Effector memory CD8-positive, alpha-beta T cell (primary cell): ENCODE results near the gene PKIG.

Experiments
- ATAC-seq: fragments of 150-1000 bp; cut with Tn5 transposase; replicated peaks from 2 replicates; pipeline ENCODE4 v1.10.0; 2021; ENCODE audit warnings: mild to moderate bottlenecking, moderate library complexity
- DNase-seq, 3 experiments: peaks; one replicate each; pipeline ENCODE4 v3.0.0; 2021
- H3K27ac Mint-ChIP-seq, 2 donors: one replicate each; pipeline ENCODE4 v1.8.0; 2022; ENCODE audit warnings: mild to moderate bottlenecking in 2 of 2, mixed read lengths in 2 of 2, moderate library complexity in 2 of 2
- H3K27me3 Mint-ChIP-seq, 2 donors: one replicate each; pipeline ENCODE4 v1.8.0; 2022; ENCODE audit warnings: mixed read lengths in 2 of 2
- H3K36me3 Mint-ChIP-seq: one replicate; pipeline ENCODE4 v1.8.0; 2022; ENCODE audit warnings: mild to moderate bottlenecking, moderate library complexity, mixed read lengths; ENCODE audit not compliant: insufficient read depth
- H3K4me1 Mint-ChIP-seq, 2 donors: one replicate each; pipeline ENCODE4 v1.8.0; 2022; ENCODE audit warnings: low read depth in 2 of 2, mixed read lengths in 2 of 2
- H3K4me3 Mint-ChIP-seq, 2 donors: one replicate each; pipeline ENCODE4 v1.8.0; 2022; ENCODE audit warnings: mild to moderate bottlenecking in 2 of 2, mixed read lengths in 2 of 2, moderate library complexity in 2 of 2
- H3K9me3 Mint-ChIP-seq, 2 donors: one replicate each; pipeline ENCODE4 v1.8.0; 2022; ENCODE audit warnings: mixed read lengths in 2 of 2

PKIG gene

GRCh38 chr20:44609006-44609515, 26.7 kb downstream of the PKIG start:
- H3K9me3 Mint-ChIP-seq, result no peaks in the 10 kb centered on the region
- DNase-seq (no peak), ATAC-seq (no peak)
- H3K4me1 Mint-ChIP-seq, result peaks cover 12 to 15% of the 10 kb centered on the region in 2 donors
- peaks cover 23% of the 10 kb centered on the region for H3K36me3 Mint-ChIP-seq
- no peak overlapping the region for H3K4me3 Mint-ChIP-seq
- H3K27ac Mint-ChIP-seq, result peak overlapping the region; percentile 17 to 99
- H3K27me3 Mint-ChIP-seq, result no peaks in the 10 kb centered on the region

- ATAC-seq (peak; percentile 71), DNase-seq (peak; percentile 81 to 87 (median 82))
- H3K4me1 Mint-ChIP-seq, result peaks cover 12 to 15% of the 10 kb centered on the region in 2 donors
- H3K36me3 Mint-ChIP-seq, result peaks cover 28% of the 10 kb centered on the region
- H3K4me3 Mint-ChIP-seq, result peak overlapping the region; percentile 62 to 76
- H3K9me3 Mint-ChIP-seq, result no peaks in the 10 kb centered on the region
- H3K27ac Mint-ChIP-seq, result peak overlapping the region; percentile 98 to 99
- no peaks in the 10 kb centered on the region for H3K27me3 Mint-ChIP-seq
Measured at GRCh38 chr20:44609516-44610312, 27.3 kb downstream of the PKIG start.

- peaks cover 18 to 22% of the 10 kb centered on the region in 2 donors for H3K4me1 Mint-ChIP-seq
- DNase-seq (peak in 2 of 3 experiments; percentile 47 to 53), ATAC-seq (peak; percentile 76)
- H3K27me3 Mint-ChIP-seq, result no peaks in the 10 kb centered on the region
- H3K4me3 Mint-ChIP-seq, result peak overlapping the region; percentile 62 to 76
- H3K27ac Mint-ChIP-seq, result peak overlapping the region; percentile 98 to 99
- H3K36me3 Mint-ChIP-seq, result peaks cover 34% of the 10 kb centered on the region
- no peaks in the 10 kb centered on the region for H3K9me3 Mint-ChIP-seq
Measured at GRCh38 chr20:44610313-44610962, 28.1 kb downstream of the PKIG start.

GRCh38 chr20:44613575-44613974, 31.2 kb downstream of the PKIG start:
- no peak for ATAC-seq
- Mint-ChIP-seq H3K36me3 (peaks cover 46% of the 10 kb centered on the region), H3K9me3 (no peaks in the 10 kb centered on the region), H3K4me1 (peaks cover 35 to 37% of the 10 kb centered on the region in 2 donors), H3K27me3 (no peaks in the 10 kb centered on the region), H3K4me3 (no peak overlapping the region), H3K27ac (peak overlapping the region; percentile 96 to 98)
- no peak for DNase-seq

DNA sequence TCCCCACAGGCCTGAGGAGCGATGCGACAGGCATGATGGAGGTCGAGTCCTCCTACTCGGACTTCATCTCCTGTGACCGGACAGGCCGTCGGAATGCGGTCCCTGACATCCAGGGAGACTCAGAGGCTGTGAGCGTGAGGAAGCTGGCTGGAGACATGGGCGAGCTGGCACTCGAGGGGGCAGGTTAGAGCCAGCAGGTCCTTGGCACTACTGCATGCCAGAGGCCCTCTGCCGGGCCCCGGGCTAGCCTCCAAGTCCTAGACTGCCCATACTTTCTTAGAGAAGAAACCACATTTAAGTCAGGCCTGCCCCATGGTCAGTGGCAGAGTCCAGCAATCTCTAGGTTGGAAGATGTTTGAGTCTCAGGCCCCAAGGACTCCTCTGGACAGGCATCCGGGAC, 32.1 kb downstream of the PKIG start:
- DNase-seq, result no peak
- Mint-ChIP-seq H3K27me3 (no peaks in the 10 kb centered on the region), H3K4me3 (no peak overlapping the region), H3K4me1 (peaks cover 40% of the 10 kb centered on the region in 2 donors), H3K27ac (peak overlapping the region; percentile 96 to 98), H3K36me3 (peaks cover 48% of the 10 kb centered on the region), H3K9me3 (no peaks in the 10 kb centered on the region)
- ATAC-seq, result no peak

DNA sequence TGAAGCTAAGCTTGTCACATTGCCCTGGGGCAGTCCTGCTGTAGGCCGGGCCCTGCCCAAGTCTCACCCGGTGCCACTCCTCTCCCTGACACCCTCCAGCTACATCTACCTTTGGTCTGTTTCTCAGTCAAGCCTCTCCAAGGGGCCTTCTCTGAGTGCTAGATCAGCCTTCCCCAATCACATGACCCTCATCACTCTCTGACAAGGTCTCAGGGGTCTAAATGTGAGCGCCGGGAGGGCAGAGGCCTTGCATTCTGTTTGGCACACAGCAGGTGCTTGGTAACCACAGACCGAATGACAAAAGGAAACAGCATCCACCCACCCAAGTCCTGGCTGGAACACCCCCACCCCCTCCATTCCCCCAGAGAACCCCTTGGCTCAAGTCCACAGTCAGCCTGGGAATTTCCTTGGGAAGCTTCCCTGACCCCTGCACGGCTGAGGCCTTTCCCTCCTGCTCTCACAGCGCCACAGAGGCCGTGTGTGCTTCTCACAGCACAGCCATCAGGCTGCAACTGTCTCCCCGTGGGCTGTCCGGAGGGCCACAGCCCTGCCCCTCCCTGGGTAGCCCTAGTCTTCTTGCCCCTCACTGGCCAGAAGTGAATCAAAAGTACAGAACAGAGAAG, 32.9 kb downstream of the PKIG start:
- Mint-ChIP-seq H3K4me3 (peak overlapping the region; percentile 46 to 51), H3K27ac (peak overlapping the region; percentile 96 to 98), H3K27me3 (no peaks in the 10 kb centered on the region), H3K4me1 (peaks cover 36 to 42% of the 10 kb centered on the region in 2 donors), H3K9me3 (no peaks in the 10 kb centered on the region), H3K36me3 (peaks cover 48% of the 10 kb centered on the region)
- ATAC-seq (no peak), DNase-seq (no peak)

DNA sequence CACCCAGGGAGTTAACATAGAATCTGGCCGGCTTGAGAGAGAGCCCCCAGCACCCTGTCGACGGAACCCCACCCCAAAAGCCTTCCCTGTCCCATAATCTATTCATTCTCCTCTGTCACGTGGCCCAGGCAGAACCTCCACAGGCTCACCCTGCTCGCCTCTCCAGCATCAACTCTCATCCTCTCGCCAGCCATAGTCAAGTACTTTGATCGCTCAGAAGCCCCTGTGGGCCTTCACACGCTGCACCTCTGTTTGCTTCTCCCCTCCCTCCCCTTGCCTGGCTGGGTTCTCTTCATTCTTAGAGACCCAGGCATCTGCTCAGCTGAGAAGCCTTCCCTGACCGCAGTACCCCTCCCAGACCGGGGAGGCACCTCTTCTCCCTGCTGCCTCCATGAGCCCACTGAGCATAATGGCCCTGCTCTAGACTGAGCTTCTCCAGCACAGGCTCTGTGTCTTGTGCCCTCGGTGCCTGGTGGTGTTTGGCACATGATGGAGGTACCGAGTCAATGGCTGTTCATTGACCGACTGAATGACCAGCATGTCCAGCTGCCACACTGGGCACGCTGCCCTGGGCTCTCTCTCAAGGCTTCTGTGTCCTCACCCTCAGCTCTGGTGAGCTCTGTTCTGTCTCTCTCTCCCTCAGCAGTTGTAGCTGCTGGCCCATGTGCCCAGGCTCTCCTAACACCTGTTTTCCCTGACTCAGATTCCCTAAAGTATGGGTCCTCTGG, 33.7 kb downstream of the PKIG start:
- Mint-ChIP-seq H3K9me3 (no peaks in the 10 kb centered on the region), H3K27ac (peak overlapping the region; percentile 96 to 98), H3K4me3 (peak overlapping the region in 1 of 2 donors; percentile 39), H3K4me1 (peaks cover 34 to 36% of the 10 kb centered on the region in 2 donors), H3K27me3 (no peaks in the 10 kb centered on the region), H3K36me3 (peaks cover 42% of the 10 kb centered on the region)
- ATAC-seq, result no peak
- DNase-seq, result no peak

- H3K9me3 Mint-ChIP-seq, result no peaks in the 10 kb centered on the region
- peaks cover 37% of the 10 kb centered on the region for H3K36me3 Mint-ChIP-seq
- no peak for ATAC-seq
- no peaks in the 10 kb centered on the region for H3K27me3 Mint-ChIP-seq
- H3K27ac Mint-ChIP-seq, result peak overlapping the region; percentile 96 to 98
- H3K4me1 Mint-ChIP-seq, result peaks cover 29 to 36% of the 10 kb centered on the region in 2 donors
- DNase-seq, result no peak
- H3K4me3 Mint-ChIP-seq, result peak overlapping the region in 1 of 2 donors; percentile 39
Measured at GRCh38 chr20:44616604-44616964, 34.2 kb downstream of the PKIG start.

DNA sequence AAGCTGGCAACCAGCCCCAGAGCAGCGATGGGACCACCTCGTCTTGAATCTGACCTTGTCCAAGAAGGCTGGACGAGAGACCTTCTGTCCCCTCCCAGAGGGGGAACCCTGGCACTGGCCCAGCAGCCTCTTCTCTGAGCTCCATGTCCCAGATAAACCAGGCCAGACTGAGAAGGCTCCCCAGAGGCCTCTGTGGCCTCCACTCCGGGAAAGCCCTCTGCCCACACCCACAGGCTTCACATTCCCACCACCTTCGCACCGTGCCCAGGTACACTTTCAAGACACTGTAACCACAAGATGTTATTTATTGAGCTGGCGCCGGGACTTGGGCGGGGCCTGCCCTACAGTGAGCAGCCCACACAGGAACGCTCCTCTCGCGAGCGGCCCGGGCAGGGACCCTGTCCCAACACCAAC, 35.9 kb downstream of the PKIG start:
- peak overlapping the region; percentile 27 to 29 for H3K4me3 Mint-ChIP-seq
- ATAC-seq, result peak; percentile 85

GRCh38 chr20:44619294-44619693, 36.9 kb downstream of the PKIG start:
- ATAC-seq (no peak), DNase-seq (no peak)
- Mint-ChIP-seq H3K4me1 (peaks cover 27 to 39% of the 10 kb centered on the region in 2 donors), H3K27ac (peak overlapping the region; percentile 89 to 94), H3K27me3 (no peaks in the 10 kb centered on the region), H3K4me3 (no peak overlapping the region), H3K36me3 (peaks cover 45% of the 10 kb centered on the region), H3K9me3 (no peaks in the 10 kb centered on the region)

More for the DNA sequence above, 35.9 kb downstream of the PKIG start:
- no peaks in the 10 kb centered on the region for H3K9me3 Mint-ChIP-seq
- no peaks in the 10 kb centered on the region for H3K27me3 Mint-ChIP-seq
- peak in 2 of 3 experiments; percentile 10 to 22 for DNase-seq
- H3K27ac Mint-ChIP-seq, result peak overlapping the region; percentile 89 to 94
- peaks cover 28 to 36% of the 10 kb centered on the region in 2 donors for H3K4me1 Mint-ChIP-seq
- peaks cover 44% of the 10 kb centered on the region for H3K36me3 Mint-ChIP-seq

GRCh38 chr20:44620030-44620429, 37.7 kb downstream of the PKIG start:
- Mint-ChIP-seq H3K27ac (peak overlapping the region; percentile 64 to 94), H3K36me3 (peaks cover 45% of the 10 kb centered on the region), H3K4me3 (no peak overlapping the region), H3K9me3 (no peaks in the 10 kb centered on the region), H3K4me1 (peaks cover 23 to 35% of the 10 kb centered on the region in 2 donors), H3K27me3 (no peaks in the 10 kb centered on the region)
- DNase-seq, result no peak
- ATAC-seq, result no peak

GRCh38 chr20:44621325-44621724, 38.9 kb downstream of the PKIG start:
- Mint-ChIP-seq H3K4me3 (no peak overlapping the region), H3K27me3 (no peaks in the 10 kb centered on the region), H3K4me1 (peaks cover 11 to 23% of the 10 kb centered on the region in 2 donors), H3K27ac (peak overlapping the region; percentile 51 to 53), H3K36me3 (peaks cover 46% of the 10 kb centered on the region), H3K9me3 (no peaks in the 10 kb centered on the region)
- DNase-seq (no peak), ATAC-seq (no peak)

- H3K27ac Mint-ChIP-seq, result peak overlapping the region; percentile 51 to 53
- DNase-seq (no peak), ATAC-seq (no peak)
- no peaks in the 10 kb centered on the region for H3K27me3 Mint-ChIP-seq
- peaks cover 44% of the 10 kb centered on the region for H3K36me3 Mint-ChIP-seq
- H3K4me3 Mint-ChIP-seq, result no peak overlapping the region
- H3K4me1 Mint-ChIP-seq, result peaks cover 13 to 21% of the 10 kb centered on the region in 2 donors
- H3K9me3 Mint-ChIP-seq, result no peaks in the 10 kb centered on the region
Measured at GRCh38 chr20:44621939-44622338, 39.6 kb downstream of the PKIG start.
